ENCODE measurements around the gene EFCAB10. TPM values are rescaled to one million over a fixed set of nuclear protein-coding genes. Genes with fewer than 3 reads are reported as not detected.
"Not testable (repeated sequence)": the region's sequence is repeated elsewhere in the genome, so short reads cannot be mapped to it uniquely, and the experiment has no call there.

The EFCAB10 gene
- polyA plus RNA-seq, 1 of the 3 experiments (the other 2 are of a cell fraction) = 0.51 TPM

- TF ChIP-seq REST (IDR thresholded peaks at IDR 0.05; ENCODE audit: low read depth, low read length) (peak; percentile 38), CTCF (IDR thresholded peaks at IDR 0.05) (no peak; the same call in 1 of the 2 replicates), TCF12 (IDR thresholded peaks at IDR 0.05) (peak; percentile 29; the same call in 1 of the 2 replicates), SMC3 (IDR thresholded peaks at IDR 0.05; ENCODE audit: low read depth, low read length) (no peak; the same call in 1 of the 2 replicates), POLR2AphosphoS5 (IDR thresholded peaks at IDR 0.05; ENCODE audit: low read depth, low read length) (peak; percentile 97), RCOR1 (IDR thresholded peaks at IDR 0.05; ENCODE audit: low read length) (no peak), ELF1 (IDR thresholded peaks at IDR 0.05) (no peak)
Observed at GRCh38 chr7:105521717-105522463, 59.4 kb downstream of the EFCAB10 start, which contains the start of gene PUS7 (continued).

DNA sequence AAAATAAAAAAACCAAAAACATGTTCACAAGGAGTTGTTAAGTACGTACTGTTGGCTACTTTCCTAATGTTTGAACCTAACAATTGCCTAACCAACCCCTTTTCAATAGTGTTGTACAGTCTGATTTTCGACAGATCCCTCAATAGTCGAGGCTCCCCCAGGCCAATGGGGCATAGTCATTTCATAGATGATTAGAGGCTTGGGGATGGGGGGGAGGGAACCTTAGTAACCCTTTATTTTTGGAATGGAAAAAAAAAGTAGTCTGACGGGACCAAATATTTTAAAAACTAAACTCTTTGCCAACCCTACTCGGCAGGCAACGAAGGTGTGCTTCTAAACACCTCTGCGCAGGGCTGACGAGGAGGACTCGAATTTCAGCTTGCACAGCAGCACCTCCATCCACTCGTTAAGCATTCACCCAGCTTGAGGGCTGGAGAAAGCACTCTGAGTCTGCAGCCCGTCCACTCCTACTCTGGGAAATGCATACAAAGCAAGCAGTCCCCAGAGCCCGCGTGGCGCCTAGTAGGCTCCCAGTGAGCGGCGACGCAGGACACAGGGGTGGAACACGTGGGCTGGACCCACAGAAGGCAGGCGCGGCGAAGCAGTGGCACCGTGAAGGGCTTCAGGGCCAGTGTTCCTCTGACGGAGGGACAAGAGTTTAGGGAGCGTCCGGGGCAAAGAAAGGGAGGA is 60.1 kb downstream of the EFCAB10 start:
- Histone ChIP-seq H3K4me3 (ENCODE audit: low read depth in 2 of 2, low read length in 1 of 2) (peak overlapping the region; percentile 61 to 90), H3K27ac (ENCODE audit: low read depth in 2 of 2, low read length in 1 of 2) (peak overlapping the region; percentile 79 to 80), H3K36me3 (replicated peaks in 1 of 2; ENCODE audit: control insufficient read depth in 1 of 2, insufficient read depth in 2 of 2, low read length in 1 of 2) (peaks cover 0 to 9% of the 10 kb centered on the region in 2 experiments), H3F3A (replicated peaks; ENCODE audit: insufficient read depth) (peaks cover 14% of the 10 kb centered on the region), H3K4me1 (ENCODE audit: control insufficient read depth in 1 of 2, insufficient read depth in 2 of 2, low read depth in 1 of 2, low read length in 1 of 2) (peaks cover 3 to 5% of the 10 kb centered on the region in 2 experiments; a peak in 1 of 4 replicates), H3K9me3 (no peaks in the 10 kb centered on the region), H3K27me3 (ENCODE audit: insufficient read depth) (no peaks in the 10 kb centered on the region), H3K9me2 (no peaks in the 10 kb centered on the region), H3K79me2 (ENCODE audit: insufficient read depth) (peaks cover 54% of the 10 kb centered on the region), H3K9ac (peak overlapping the region; percentile 87), H4K20me1 (ENCODE audit: insufficient read depth) (0 out of 2 replicates have a peak, but pooled peaks cover 3% of the 10 kb centered on the region), H3K4me2 (peak overlapping the region; percentile 92), H2AFZ (ENCODE audit: low read depth) (peak overlapping the region; percentile 69)
- peak; percentile 86 for DNase-seq
- 8% methylated on average over 25 of the region's 25 CpGs for WGBS (ENCODE audit: low lambda C conversion rate)
- TF ChIP-seq YY1 (IDR thresholded peaks at IDR 0.05; ENCODE audit: low read depth) = no peak
- TF ChIP-seq, protein P1, sequence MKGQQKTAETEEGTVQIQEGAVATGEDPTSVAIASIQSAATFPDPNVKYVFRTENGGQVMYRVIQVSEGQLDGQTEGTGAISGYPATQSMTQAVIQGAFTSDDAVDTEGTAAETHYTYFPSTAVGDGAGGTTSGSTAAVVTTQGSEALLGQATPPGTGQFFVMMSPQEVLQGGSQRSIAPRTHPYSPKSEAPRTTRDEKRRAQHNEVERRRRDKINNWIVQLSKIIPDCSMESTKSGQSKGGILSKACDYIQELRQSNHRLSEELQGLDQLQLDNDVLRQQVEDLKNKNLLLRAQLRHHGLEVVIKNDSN (IDR thresholded peaks at IDR 0.05; ENCODE audit: borderline replicate concordance, low read depth) = peak; percentile 63; the same call in 1 of the 2 replicates
- no peak for TF ChIP-seq POLR2AphosphoS5 (IDR thresholded peaks at IDR 0.05; ENCODE audit: low read depth, low read length)
- peak; percentile 99 for TF ChIP-seq MXI1 (IDR thresholded peaks at IDR 0.05; ENCODE audit: low read depth, low read length)
- TF ChIP-seq NRF1 (IDR thresholded peaks at IDR 0.05; ENCODE audit: low read depth, low read length) = no peak
- no peak for TF ChIP-seq MEF2A (IDR thresholded peaks at IDR 0.05; ENCODE audit: borderline replicate concordance, low read depth)
- no peak for TF ChIP-seq FOXM1 (IDR thresholded peaks at IDR 0.05; ENCODE audit: low read depth)
- TF ChIP-seq SMC3 (IDR thresholded peaks at IDR 0.05; ENCODE audit: low read depth, low read length) = no peak
- TF ChIP-seq GATA2 (CRISPR knock-in tag; IDR thresholded peaks at IDR 0.05) = no peak
- TF ChIP-seq MAX (IDR thresholded peaks at IDR 0.05; ENCODE audit: low read depth) = peak; percentile 96
- TF ChIP-seq SIN3A (IDR thresholded peaks at IDR 0.05; ENCODE audit: borderline replicate concordance, low read depth, low read length) = peak; percentile 51; the same call in 1 of the 2 replicates
- CTCF ChIA-PET = interaction anchor here (1.0 kb wide), 1 partner anchor 8 kb away, joined by 3 read pairs; no protein-coding TSS in a partner anchor
- POLR2A ChIA-PET = no interaction called here

- WGBS (ENCODE audit: low lambda C conversion rate) = 98% methylated on average over 7 of the region's 7 CpGs
- H3K27me3 ChIP-seq (ENCODE audit: insufficient read depth); H3K4me1 ChIP-seq (ENCODE audit: control insufficient read depth in 1 of 2, insufficient read depth in 2 of 2, low read depth in 1 of 2, low read length in 1 of 2); H3K27ac ChIP-seq (ENCODE audit: low read depth in 2 of 2, low read length in 1 of 2); DNase-seq; H4K20me1 ChIP-seq (ENCODE audit: insufficient read depth); H3K9me2 ChIP-seq; H3K9me3 ChIP-seq; POLR2A ChIA-PET; H2AFZ ChIP-seq (ENCODE audit: low read depth): not testable (repeated sequence)
- peaks cover 0 to 13% of the 10 kb centered on the region in 2 experiments for H3K36me3 ChIP-seq (replicated peaks in 1 of 2; ENCODE audit: control insufficient read depth in 1 of 2, insufficient read depth in 2 of 2, low read length in 1 of 2)
- peak overlapping the region; percentile 61 to 90; a peak in 3 of 4 replicates for H3K4me3 ChIP-seq (ENCODE audit: low read depth in 2 of 2, low read length in 1 of 2)
- peak overlapping the region; percentile 92 for H3K4me2 ChIP-seq
- peaks cover 17% of the 10 kb centered on the region for H3F3A ChIP-seq (replicated peaks; ENCODE audit: insufficient read depth)
- peak overlapping the region; percentile 87; the same call in 1 of the 2 replicates for H3K9ac ChIP-seq
- H3K79me2 ChIP-seq (ENCODE audit: insufficient read depth) = peaks cover 59% of the 10 kb centered on the region
- CTCF ChIA-PET = interaction anchor here (1.0 to 3.3 kb wide), 2 partner anchors 9 to 11 kb away, joined by 3 to 13 read pairs; partner anchors contain the start of gene RINT1
Observed at GRCh38 chr7:105520620-105521019, 60.7 kb downstream of the EFCAB10 start.

All from SK-N-SH (cell line).